ENCODE measurements around the gene SIM2.

DNA sequence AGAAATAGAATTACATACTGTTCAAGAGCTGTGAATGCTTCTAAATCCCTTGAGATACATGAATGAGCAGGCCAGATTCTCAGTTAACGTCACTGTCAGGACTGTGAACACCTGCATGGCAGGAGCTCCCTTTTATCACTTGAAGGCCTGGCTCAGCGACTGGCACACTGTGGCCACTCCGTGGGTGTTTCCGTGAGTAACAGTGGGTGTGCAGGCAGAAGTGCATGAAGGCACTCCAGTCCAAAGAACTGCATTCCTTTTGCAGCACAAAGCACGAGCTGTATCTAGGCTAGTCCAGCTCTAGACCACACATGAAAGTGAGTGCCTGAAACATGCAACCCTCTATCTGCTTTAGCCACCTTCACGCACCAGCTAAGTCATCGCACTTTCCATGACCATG is 9.6 kb upstream of the SIM2 start:
- no peak for TF ChIP-seq POLR2AphosphoS5 (IDR thresholded peaks at IDR 0.05; ENCODE audit: borderline replicate concordance, low read depth, low read length)
- TF ChIP-seq FOXP2 (optimal IDR thresholded peaks at IDR 0.05; ENCODE audit: control extremely low read depth, extremely low read length, insufficient read depth) = no peak

All from SK-N-MC (cell line).